H9 (cell line): ENCODE results near the gene HECW1. TPM values are rescaled to one million over a fixed set of nuclear protein-coding genes. Genes with fewer than 3 reads are reported as not detected.

Source experiments
- DNase-seq: peaks from one replicate; pipeline ENCODE4 v3.0.0-alpha.2; 2017
- H2AFZ ChIP-seq: one replicate; pipeline ENCODE4 v1.6.1; 2013; ENCODE audit warnings: mild to moderate bottlenecking, low read length, control low read depth, moderate library complexity
- H2AK5ac ChIP-seq: 2 replicates; pipeline ENCODE4 v1.6.1; 2013; ENCODE audit warnings: low read length, control low read depth, mixed read lengths; ENCODE audit not compliant: insufficient read length
- H2BK120ac ChIP-seq: one replicate; pipeline ENCODE4 v1.6.1; 2013; ENCODE audit warnings: low read depth, mild to moderate bottlenecking, low read length, control low read depth, inconsistent platforms; ENCODE audit not compliant: poor library complexity, severe bottlenecking
- H2BK12ac ChIP-seq: 2 replicates; pipeline ENCODE4 v1.6.1; 2013; ENCODE audit warnings: low read length, control low read depth, mixed read lengths, low read depth; ENCODE audit not compliant: insufficient read length
- H2BK15ac ChIP-seq: 2 replicates; pipeline ENCODE4 v1.6.1; 2013; ENCODE audit warnings: low read depth, low read length, control low read depth
- H2BK20ac ChIP-seq: one replicate; pipeline ENCODE4 v1.6.1; 2013; ENCODE audit warnings: low read depth, mild to moderate bottlenecking, low read length, control low read depth, inconsistent platforms; ENCODE audit not compliant: poor library complexity, severe bottlenecking
- H2BK5ac ChIP-seq: 2 replicates; pipeline ENCODE4 v1.6.1; 2013; ENCODE audit warnings: low read length, control low read depth, mixed read lengths; ENCODE audit not compliant: insufficient read length
- H3K14ac ChIP-seq: 2 replicates; pipeline ENCODE4 v1.6.1; 2013; ENCODE audit warnings: low read length, control low read depth; ENCODE audit not compliant: insufficient read depth
- H3K18ac ChIP-seq: 2 replicates; pipeline ENCODE4 v1.6.1; 2013; ENCODE audit warnings: low read depth, mild to moderate bottlenecking, mixed read lengths, low read length, control low read depth; ENCODE audit not compliant: insufficient read length
- H3K23ac ChIP-seq: 2 replicates; pipeline ENCODE4 v1.6.1; 2013; ENCODE audit warnings: low read length, control low read depth, mixed read lengths, low read depth; ENCODE audit not compliant: insufficient read length
- H3K23me2 ChIP-seq: 2 replicates; pipeline ENCODE4 v1.6.1; 2013; ENCODE audit warnings: low read depth, mild to moderate bottlenecking, mixed read lengths, low read length, control low read depth; ENCODE audit not compliant: insufficient read length, poor library complexity, severe bottlenecking
- H3K27ac ChIP-seq: 2 replicates; pipeline ENCODE4 v1.5.1; 2013; ENCODE audit warnings: low read length, control low read depth, mixed read lengths, low read depth; ENCODE audit not compliant: insufficient read length
- H3K27me3 ChIP-seq: 2 replicates; pipeline ENCODE4 v1.6.1; 2013; ENCODE audit warnings: low read length, control low read depth, inconsistent platforms; ENCODE audit not compliant: insufficient read depth
- H3K4ac ChIP-seq: 2 replicates; pipeline ENCODE4 v1.6.1; 2013; ENCODE audit warnings: low read depth, mild to moderate bottlenecking, control low read depth, inconsistent platforms, low read length, moderate library complexity
- H3K4me1 ChIP-seq: 2 replicates; pipeline ENCODE4 v1.6.1; 2013; ENCODE audit warnings: low read length, control low read depth, inconsistent platforms; ENCODE audit not compliant: insufficient read depth
- H3K4me2 ChIP-seq: 2 replicates; pipeline ENCODE4 v1.6.1; 2013; ENCODE audit warnings: low read length, control low read depth, mixed read lengths; ENCODE audit not compliant: insufficient read length, insufficient read depth
- H3K56ac ChIP-seq: 2 replicates; pipeline ENCODE4 v1.6.1; 2013; ENCODE audit warnings: low read depth, mild to moderate bottlenecking, mixed read lengths, low read length, control low read depth; ENCODE audit not compliant: insufficient read length
- H3K79me1 ChIP-seq: 2 replicates; pipeline ENCODE4 v1.6.1; 2013; ENCODE audit warnings: low read depth, mild to moderate bottlenecking, moderate library complexity, low read length, control low read depth, inconsistent platforms; ENCODE audit not compliant: insufficient read depth, poor library complexity, severe bottlenecking
- H3K79me2 ChIP-seq: 2 replicates; pipeline ENCODE4 v1.6.1; 2013; ENCODE audit warnings: low read length, control low read depth, inconsistent platforms; ENCODE audit not compliant: insufficient read depth
- H3K9ac ChIP-seq: 2 replicates; pipeline ENCODE4 v1.6.1; 2013; ENCODE audit warnings: low read length, control low read depth, mixed read lengths; ENCODE audit not compliant: insufficient read length; ENCODE audit errors: extremely low read depth
- H3K9me3 ChIP-seq: one replicate; pipeline ENCODE4 v1.6.1; 2013; ENCODE audit warnings: low read depth, low read length, inconsistent platforms; ENCODE audit not compliant: control insufficient read depth
- H3T11ph ChIP-seq: one replicate; pipeline ENCODE4 v1.6.1; 2013; ENCODE audit warnings: mild to moderate bottlenecking, low read length, control low read depth, inconsistent platforms
- H4K20me1 ChIP-seq: one replicate; pipeline ENCODE4 v1.6.1; 2013; ENCODE audit not compliant: control insufficient read depth, insufficient read length, insufficient read depth
- H4K5ac ChIP-seq: 2 replicates; pipeline ENCODE4 v1.6.1; 2013; ENCODE audit warnings: low read depth, mild to moderate bottlenecking, mixed read lengths, low read length, control low read depth; ENCODE audit not compliant: insufficient read length
- H4K8ac ChIP-seq: replicated peaks from 2 replicates; pipeline ENCODE4 v1.6.1; 2013; ENCODE audit warnings: low read length, control low read depth, mixed read lengths, low read depth; ENCODE audit not compliant: insufficient read length
- H4K91ac ChIP-seq: 2 replicates; pipeline ENCODE4 v1.6.1; 2013; ENCODE audit warnings: low read depth, mild to moderate bottlenecking, moderate library complexity, mixed read lengths, low read length, control low read depth; ENCODE audit not compliant: insufficient read length
- H3K27ac Mint-ChIP-seq, 3 experiments: 2 replicates in 2 of 3; 3 replicates in 1 of 3; pipeline ENCODE4 v1.8.0; 2020 to 2021; ENCODE audit warnings: mixed read lengths in 3 of 3, mild to moderate bottlenecking in 1 of 3, moderate library complexity in 1 of 3
- H3K27me3 Mint-ChIP-seq: 2 replicates; pipeline ENCODE4 v1.8.0; 2021; ENCODE audit warnings: low read depth, mild to moderate bottlenecking, moderate library complexity, mixed read lengths
- H3K36me3 Mint-ChIP-seq, 3 experiments: 2 replicates in 2 of 3; 3 replicates in 1 of 3; pipeline ENCODE4 v1.8.0; 2020 to 2021; ENCODE audit warnings: low read depth in 3 of 3, mixed read lengths in 3 of 3; ENCODE audit not compliant: insufficient read depth in 1 of 3
- H3K4me1 Mint-ChIP-seq, 2 experiments: 2 replicates each; pipeline ENCODE4 v1.8.0; 2020; ENCODE audit warnings: mixed read lengths in 2 of 2
- H3K4me3 Mint-ChIP-seq, 2 experiments: 2 replicates in 1 of 2; 3 replicates in 1 of 2; pipeline ENCODE4 v1.8.0; 2020 to 2021; ENCODE audit warnings: mild to moderate bottlenecking in 2 of 2, mixed read lengths in 2 of 2, moderate library complexity in 1 of 2
- H3K9me3 Mint-ChIP-seq, 2 experiments: 2 replicates in 1 of 2; 3 replicates in 1 of 2; pipeline ENCODE4 v1.8.0; 2020; ENCODE audit warnings: mild to moderate bottlenecking in 2 of 2, mixed read lengths in 2 of 2, moderate library complexity in 1 of 2
- WGBS: extraction: QIAGEN DNeasy Blood & Tissue Kit; methylation state at CpG from one replicate; pipeline ENCODE4 v1.1.7; 2013; ENCODE audit warnings: missing lambda C conversion rate, low lambda C conversion rate, mixed read lengths; ENCODE audit not compliant: insufficient read length; ENCODE audit errors: extremely low coverage; 5-methylcytosine and 5-hydroxymethylcytosine counted together
- total RNA-seq: library from RNA; stranded (reverse); gene quantifications from 2 replicates; pipeline ENCODE4 v1.2.1, GENCODE V29; 2021
- TF ChIP-seq, protein P1 (sequence below): fragments of 200-600 bp; sonication (generic); conservative IDR thresholded peaks from 3 replicates; pipeline ENCODE4 v1.8.0; 2021; ENCODE audit warnings: antibody characterized with exemption, mild to moderate bottlenecking

The HECW1 gene
- total RNA-seq, 1 experiment from 2014 or later, result 5.0 TPM

DNA sequence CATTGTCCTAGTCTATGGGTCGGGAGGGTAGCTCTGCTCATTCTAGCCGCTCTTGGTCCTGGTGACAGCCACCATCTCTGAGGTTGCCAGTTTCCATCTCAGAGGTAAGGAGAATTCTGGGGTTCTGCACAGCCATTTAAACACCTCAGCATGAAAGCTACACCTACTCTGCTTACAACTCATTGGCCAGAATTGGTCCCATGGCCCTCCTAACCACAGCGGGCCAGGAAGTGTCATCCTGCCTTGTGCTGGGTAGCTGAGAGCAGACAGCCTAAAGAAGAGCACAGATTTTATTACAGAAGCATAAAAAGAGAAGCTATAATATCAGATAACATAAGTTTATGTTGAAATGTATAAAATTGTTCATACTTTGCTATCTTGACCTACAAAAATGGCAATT, 152.7 kb downstream of the HECW1 start:
- H3K4me2 ChIP-seq, result no peak overlapping the region
- H3K4me1 ChIP-seq, result peaks cover 1% of the 10 kb centered on the region; the same call in 1 of the 2 replicates
- no peak overlapping the region for H2BK5ac ChIP-seq
- no peak overlapping the region for H3K4me3 Mint-ChIP-seq
- no peak overlapping the region for H3K18ac ChIP-seq
- peaks cover 0 to 4% (median 0%) of the 10 kb centered on the region in 3 experiments; a peak in 1 of 7 replicates for H3K36me3 Mint-ChIP-seq
- no peak overlapping the region for H3K23ac ChIP-seq
- no peak overlapping the region for H4K5ac ChIP-seq
- H4K8ac ChIP-seq, result no peak overlapping the region
- H3K23me2 ChIP-seq, result no peaks in the 10 kb centered on the region
- TF ChIP-seq, protein P1, sequence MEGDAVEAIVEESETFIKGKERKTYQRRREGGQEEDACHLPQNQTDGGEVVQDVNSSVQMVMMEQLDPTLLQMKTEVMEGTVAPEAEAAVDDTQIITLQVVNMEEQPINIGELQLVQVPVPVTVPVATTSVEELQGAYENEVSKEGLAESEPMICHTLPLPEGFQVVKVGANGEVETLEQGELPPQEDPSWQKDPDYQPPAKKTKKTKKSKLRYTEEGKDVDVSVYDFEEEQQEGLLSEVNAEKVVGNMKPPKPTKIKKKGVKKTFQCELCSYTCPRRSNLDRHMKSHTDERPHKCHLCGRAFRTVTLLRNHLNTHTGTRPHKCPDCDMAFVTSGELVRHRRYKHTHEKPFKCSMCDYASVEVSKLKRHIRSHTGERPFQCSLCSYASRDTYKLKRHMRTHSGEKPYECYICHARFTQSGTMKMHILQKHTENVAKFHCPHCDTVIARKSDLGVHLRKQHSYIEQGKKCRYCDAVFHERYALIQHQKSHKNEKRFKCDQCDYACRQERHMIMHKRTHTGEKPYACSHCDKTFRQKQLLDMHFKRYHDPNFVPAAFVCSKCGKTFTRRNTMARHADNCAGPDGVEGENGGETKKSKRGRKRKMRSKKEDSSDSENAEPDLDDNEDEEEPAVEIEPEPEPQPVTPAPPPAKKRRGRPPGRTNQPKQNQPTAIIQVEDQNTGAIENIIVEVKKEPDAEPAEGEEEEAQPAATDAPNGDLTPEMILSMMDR, result no peak
- H3K27ac Mint-ChIP-seq, result no peak overlapping the region
- no peak overlapping the region for H2BK20ac ChIP-seq
- H4K91ac ChIP-seq, result no peak overlapping the region
- no peak overlapping the region for H3K56ac ChIP-seq
- no peak overlapping the region for H3K14ac ChIP-seq
- H3K27me3 ChIP-seq, result no peaks in the 10 kb centered on the region
- H3K9me3 ChIP-seq, result no peaks in the 10 kb centered on the region
- no peaks in the 10 kb centered on the region for H4K20me1 ChIP-seq
- H2AFZ ChIP-seq, result no peak overlapping the region
- H3K27ac ChIP-seq, result no peak overlapping the region
- H3K4ac ChIP-seq, result no peak overlapping the region
- H2BK120ac ChIP-seq, result no peak overlapping the region
- no peaks in the 10 kb centered on the region for H3K27me3 Mint-ChIP-seq
- H3K4me1 Mint-ChIP-seq, result peaks cover 0 to 4% of the 10 kb centered on the region in 2 experiments; a peak in 1 of 4 replicates
- H2AK5ac ChIP-seq, result no peak overlapping the region
- peaks cover under 1 to 2% of the 10 kb centered on the region in 2 experiments; a peak in 1 of 5 replicates for H3K9me3 Mint-ChIP-seq
- H3K79me1 ChIP-seq, result no peaks in the 10 kb centered on the region
- no peak overlapping the region for H2BK15ac ChIP-seq
- no peaks in the 10 kb centered on the region for H3K79me2 ChIP-seq
- no peak overlapping the region for H2BK12ac ChIP-seq
- DNase-seq, result no peak
- WGBS, result no CpG with 5 or more reads among the region's 3 CpGs
- no peak overlapping the region for H3K9ac ChIP-seq
- H3T11ph ChIP-seq, result no peak overlapping the region
